BLaER1 treated with 17β-estradiol and CSF1 and Interleukin-3, amounts not matched to agents 10 nM and 100 nM (cell line): ENCODE measurements around the gene CFAP20DC.

Experiments used
- H3K27ac ChIP-seq, 11 experiments: shearing (Covaris generic); formaldehyde crosslinking; 2 replicates each; pipeline ENCODE4 v1.8.1; 2022
- H3K27me3 ChIP-seq, 11 experiments: shearing (Covaris generic); formaldehyde crosslinking; 2 replicates each; pipeline ENCODE4 v1.8.1; 2022
- H3K36me3 ChIP-seq, 11 experiments: shearing (Covaris generic); formaldehyde crosslinking; 2 replicates each; pipeline ENCODE4 v1.8.1; 2022
- H3K4me1 ChIP-seq, 10 experiments: shearing (Covaris generic); formaldehyde crosslinking; 2 replicates each; pipeline ENCODE4 v1.8.1; 2022
- H3K4me2 ChIP-seq, 11 experiments: shearing (Covaris generic); formaldehyde crosslinking; 2 replicates each; pipeline ENCODE4 v1.8.1; 2022
- H3K4me3 ChIP-seq, 10 experiments: shearing (Covaris generic); formaldehyde crosslinking; 2 replicates each; pipeline ENCODE4 v1.8.1; 2022
- H3K9ac ChIP-seq, 11 experiments: shearing (Covaris generic); formaldehyde crosslinking; 2 replicates each; pipeline ENCODE4 v1.8.1; 2022
- H3K9me3 ChIP-seq, 11 experiments: shearing (Covaris generic); formaldehyde crosslinking; replicated peaks in 1 of 11; 2 replicates each; pipeline ENCODE4 v1.8.1; 2022
- H4K20me1 ChIP-seq, 11 experiments: shearing (Covaris generic); formaldehyde crosslinking; 2 replicates each; pipeline ENCODE4 v1.8.1; 2022
- Cebpa-rat ChIP-seq, 11 experiments: shearing (Covaris generic); IDR thresholded peaks; 2 replicates each; pipeline ENCODE4 v1.8.1; 2022

Gene CFAP20DC

DNA sequence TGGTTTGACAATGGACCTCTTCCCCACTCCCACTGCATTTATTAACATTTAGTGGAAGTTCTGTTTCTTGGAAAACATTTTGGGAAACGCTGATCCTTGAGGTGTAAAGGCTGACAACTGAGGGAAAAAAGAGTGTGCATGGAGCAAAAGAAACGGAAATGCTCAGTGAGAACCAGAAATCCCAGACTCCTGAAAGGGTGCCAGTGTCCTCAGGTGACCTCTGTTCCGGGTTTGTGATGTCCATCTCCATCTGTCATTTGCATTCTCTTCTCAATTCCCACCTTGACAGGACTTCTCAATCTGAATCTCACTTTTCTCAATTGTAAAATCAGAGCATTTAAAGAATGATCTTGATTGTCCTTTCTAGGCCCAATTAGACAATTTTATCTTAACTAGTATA, 312.2 kb downstream of the CFAP20DC start:
- H4K20me1 ChIP-seq, result no peaks in the 10 kb centered on the region
- peaks cover 0 to 23% (median 0%) of the 10 kb centered on the region in 11 experiments; a peak in 8 of 22 replicates for H3K36me3 ChIP-seq
- peaks cover 6 to 35% (median 19%) of the 10 kb centered on the region in 11 experiments; a peak in 17 of 22 replicates for H3K9me3 ChIP-seq
- no peak overlapping the region for H3K9ac ChIP-seq
- H3K4me2 ChIP-seq, result no peak overlapping the region
- no peak overlapping the region for H3K4me3 ChIP-seq
- no peaks in the 10 kb centered on the region for H3K27me3 ChIP-seq
- no peak overlapping the region for H3K27ac ChIP-seq
- peaks cover 0 to 16% (median 0%) of the 10 kb centered on the region in 10 experiments; a peak in 5 of 20 replicates for H3K4me1 ChIP-seq
- no peak for TF ChIP-seq Cebpa-rat (IDR thresholded peaks at IDR 0.05)

DNA sequence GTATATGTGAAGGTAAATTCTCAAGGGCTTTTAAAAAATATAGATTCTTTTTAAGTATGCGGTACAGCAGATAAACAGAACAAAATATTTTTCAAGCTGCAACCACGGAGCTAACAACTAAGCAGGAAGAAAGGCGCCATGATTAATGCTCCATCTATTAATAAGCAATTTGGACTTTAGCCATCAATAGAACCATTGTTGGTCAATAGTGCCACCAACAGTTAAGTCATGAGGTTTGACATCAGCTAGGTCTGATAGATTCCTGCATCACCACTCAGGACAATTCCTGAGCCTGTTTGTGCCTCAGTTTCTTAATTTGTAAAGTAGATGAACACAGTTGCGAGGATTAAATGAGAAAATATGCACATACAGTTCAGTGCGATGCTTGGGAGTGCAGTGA, 318.2 kb downstream of the CFAP20DC start:
- no peaks in the 10 kb centered on the region for H3K27me3 ChIP-seq
- H3K9me3 ChIP-seq, result peaks cover 13 to 47% (median 29%) of the 10 kb centered on the region in 11 experiments; a peak in 20 of 22 replicates
- no peak for TF ChIP-seq Cebpa-rat (IDR thresholded peaks at IDR 0.05)
- peaks cover 0 to 6% (median 0%) of the 10 kb centered on the region in 10 experiments; a peak in 2 of 20 replicates for H3K4me1 ChIP-seq
- no peak overlapping the region for H3K27ac ChIP-seq
- no peak overlapping the region for H3K4me2 ChIP-seq
- peaks cover 0 to 23% (median 11%) of the 10 kb centered on the region in 11 experiments; a peak in 9 of 22 replicates for H3K36me3 ChIP-seq
- no peaks in the 10 kb centered on the region for H4K20me1 ChIP-seq
- H3K4me3 ChIP-seq, result no peak overlapping the region
- no peak overlapping the region for H3K9ac ChIP-seq

DNA sequence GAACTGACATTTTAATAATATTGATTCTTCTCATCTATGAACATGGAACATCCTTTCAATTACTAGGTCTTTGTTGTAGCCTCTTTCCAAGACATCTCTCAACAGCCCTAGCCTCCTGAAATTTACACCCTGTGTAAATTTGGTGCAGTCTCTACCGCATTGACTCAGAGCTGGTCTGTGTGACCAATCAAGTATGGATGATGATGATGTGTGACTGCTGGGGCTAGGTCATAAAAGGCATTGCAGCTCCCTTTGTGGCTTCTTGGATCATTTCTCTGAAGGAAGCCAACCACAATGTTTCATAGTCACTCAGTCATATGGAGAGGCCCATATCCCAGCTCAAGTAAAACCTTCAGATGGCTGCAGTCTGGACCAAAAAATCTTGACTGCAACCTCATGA, 321.1 kb downstream of the CFAP20DC start:
- Histone ChIP-seq H3K4me3 (no peak overlapping the region), H3K4me2 (no peak overlapping the region), H3K4me1 (no peaks in the 10 kb centered on the region), H3K9me3 (peaks cover 7 to 35% (median 25%) of the 10 kb centered on the region in 11 experiments; a peak in 18 of 22 replicates), H3K27me3 (no peaks in the 10 kb centered on the region), H3K27ac (no peak overlapping the region), H4K20me1 (no peaks in the 10 kb centered on the region), H3K9ac (no peak overlapping the region), H3K36me3 (peaks cover 0 to 25% (median 11%) of the 10 kb centered on the region in 11 experiments; a peak in 9 of 22 replicates)
- TF ChIP-seq Cebpa-rat (IDR thresholded peaks at IDR 0.05), result no peak

DNA sequence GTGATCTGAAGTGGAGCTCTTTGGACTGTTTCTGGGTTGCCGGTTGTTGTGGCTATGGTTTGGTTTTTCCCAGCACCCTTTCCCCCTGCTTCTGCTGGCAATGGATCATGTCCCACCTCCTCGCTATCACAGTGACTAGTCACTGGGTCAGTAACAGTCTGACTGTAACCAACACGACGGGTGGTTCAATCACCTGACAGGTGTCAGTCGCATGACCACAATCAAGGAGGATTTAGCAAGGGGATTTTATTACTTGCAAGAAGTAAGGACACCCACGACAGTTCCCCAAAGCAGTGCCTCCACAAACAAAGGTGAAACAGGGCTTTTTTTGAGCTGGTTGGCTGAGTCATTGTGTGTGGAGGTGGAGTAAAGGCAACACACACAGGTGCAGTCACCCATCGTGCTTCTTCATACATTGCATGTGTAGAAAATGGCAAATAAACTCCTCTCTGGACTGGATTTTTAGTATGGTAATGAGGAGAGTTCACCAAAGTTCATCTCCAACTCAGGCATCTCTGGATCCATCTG, 324.4 kb downstream of the CFAP20DC start:
- Histone ChIP-seq H4K20me1 (no peaks in the 10 kb centered on the region), H3K9me3 (peaks cover 7 to 35% (median 25%) of the 10 kb centered on the region in 11 experiments; a peak in 18 of 22 replicates), H3K4me2 (no peak overlapping the region), H3K27ac (no peak overlapping the region), H3K4me1 (no peaks in the 10 kb centered on the region), H3K4me3 (no peak overlapping the region), H3K27me3 (no peaks in the 10 kb centered on the region), H3K9ac (no peak overlapping the region), H3K36me3 (peaks cover 0 to 25% (median 10%) of the 10 kb centered on the region in 11 experiments; a peak in 9 of 22 replicates)
- TF ChIP-seq Cebpa-rat (IDR thresholded peaks at IDR 0.05), result no peak

DNA sequence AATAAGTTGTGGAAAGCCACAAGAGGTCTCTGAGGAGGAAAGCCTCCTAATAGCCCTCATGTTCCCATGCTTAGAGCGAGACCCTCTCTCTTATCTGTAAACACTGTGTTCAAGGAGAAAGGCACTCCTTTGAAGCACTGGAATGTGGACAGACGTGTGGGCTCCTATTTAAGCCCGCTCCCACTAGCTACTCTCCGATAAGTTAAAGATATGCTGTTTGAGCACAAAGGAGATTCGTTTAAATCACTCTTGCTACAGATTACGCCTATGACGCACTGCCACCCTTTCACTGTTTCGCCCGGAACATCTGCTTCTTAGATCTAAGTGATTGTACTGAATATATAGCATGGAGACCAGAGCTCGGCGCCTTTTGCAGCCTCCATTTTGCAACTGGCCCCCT, 325.5 kb downstream of the CFAP20DC start:
- H3K36me3 ChIP-seq, result peaks cover 0 to 21% (median 5%) of the 10 kb centered on the region in 11 experiments; a peak in 7 of 22 replicates
- no peak overlapping the region for H3K9ac ChIP-seq
- TF ChIP-seq Cebpa-rat (IDR thresholded peaks at IDR 0.05), result no peak
- no peaks in the 10 kb centered on the region for H4K20me1 ChIP-seq
- H3K9me3 ChIP-seq, result peaks cover 7 to 27% (median 20%) of the 10 kb centered on the region in 11 experiments; a peak in 17 of 22 replicates
- H3K4me2 ChIP-seq, result no peak overlapping the region
- no peaks in the 10 kb centered on the region for H3K27me3 ChIP-seq
- no peak overlapping the region for H3K4me3 ChIP-seq
- H3K27ac ChIP-seq, result no peak overlapping the region
- H3K4me1 ChIP-seq, result no peaks in the 10 kb centered on the region

DNA sequence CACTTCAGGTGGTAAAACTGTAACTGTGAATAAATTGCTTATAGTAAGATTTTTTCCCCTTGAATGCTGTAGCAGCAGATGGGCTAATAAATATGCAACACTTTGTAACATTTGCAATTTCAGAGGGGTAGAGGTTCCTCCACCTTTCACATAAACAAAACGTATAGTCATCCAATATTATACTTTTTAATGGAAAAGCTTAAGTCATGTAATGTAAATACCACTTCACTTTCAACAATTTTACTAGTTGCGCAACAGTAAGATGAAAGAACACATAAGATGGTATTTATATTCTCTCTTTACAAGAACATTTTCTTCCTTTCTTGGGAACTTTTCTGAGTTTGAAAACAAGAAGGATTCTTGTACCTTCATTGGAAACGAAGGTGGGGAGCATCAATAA, 326.7 kb downstream of the CFAP20DC start:
- Histone ChIP-seq H3K4me2 (no peak overlapping the region), H3K4me1 (no peaks in the 10 kb centered on the region), H3K36me3 (peaks cover 0 to 14% (median 0%) of the 10 kb centered on the region in 11 experiments; a peak in 5 of 22 replicates), H3K4me3 (no peak overlapping the region), H3K9ac (no peak overlapping the region), H4K20me1 (no peaks in the 10 kb centered on the region), H3K27ac (no peak overlapping the region), H3K27me3 (no peaks in the 10 kb centered on the region), H3K9me3 (peaks cover 7 to 19% (median 12%) of the 10 kb centered on the region in 11 experiments; a peak in 14 of 22 replicates)
- peak in 5 of 11 experiments; percentile 55 to 87 (median 77); a peak in 8 of 22 replicates for TF ChIP-seq Cebpa-rat (IDR thresholded peaks at IDR 0.05)

DNA sequence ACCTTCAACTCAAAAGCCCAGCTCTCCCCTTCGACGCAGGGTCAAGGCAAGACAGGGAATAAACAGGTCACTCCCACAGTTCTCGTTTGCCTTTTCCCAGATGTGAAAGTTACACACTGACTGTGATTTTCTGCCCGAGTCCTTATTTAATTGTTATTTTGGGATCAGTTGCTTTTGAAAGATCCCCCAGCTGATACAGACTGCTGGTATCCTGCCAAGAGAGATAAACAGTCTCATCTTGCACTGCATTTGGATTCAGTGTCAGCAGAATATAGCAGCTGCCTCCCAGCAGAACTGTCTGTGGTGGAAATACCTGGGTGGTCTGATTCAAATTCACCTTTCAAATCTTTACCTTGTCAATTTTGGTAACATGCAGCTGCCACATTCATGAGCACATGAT, 327.3 kb downstream of the CFAP20DC start:
- Histone ChIP-seq H3K4me2 (no peak overlapping the region), H4K20me1 (no peaks in the 10 kb centered on the region), H3K27me3 (no peaks in the 10 kb centered on the region), H3K27ac (no peak overlapping the region), H3K9ac (no peak overlapping the region), H3K4me3 (no peak overlapping the region), H3K36me3 (peaks cover 0 to 8% (median 0%) of the 10 kb centered on the region in 11 experiments; a peak in 5 of 22 replicates), H3K4me1 (no peaks in the 10 kb centered on the region), H3K9me3 (peaks cover 2 to 13% (median 6%) of the 10 kb centered on the region in 11 experiments; a peak in 12 of 22 replicates)
- TF ChIP-seq Cebpa-rat (IDR thresholded peaks at IDR 0.05), result no peak

DNA sequence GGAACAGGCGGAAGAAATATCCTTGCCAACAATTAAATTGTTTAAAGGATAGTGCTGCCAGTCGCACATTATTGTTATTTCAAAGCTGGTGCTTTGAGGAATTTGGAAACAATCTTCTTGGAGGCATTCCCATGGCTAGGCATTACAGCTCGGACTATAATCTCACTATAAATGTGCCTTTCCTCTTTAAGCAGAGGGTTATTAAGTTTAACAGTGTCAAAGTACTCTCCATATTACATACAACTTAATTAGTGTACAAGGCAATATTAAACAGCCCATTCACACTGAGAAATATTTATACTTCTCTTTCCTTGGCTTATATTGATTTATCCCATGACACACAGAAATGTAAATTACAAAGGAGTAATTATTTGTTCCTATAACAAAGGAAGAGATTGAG, 329.3 kb downstream of the CFAP20DC start:
- H3K27me3 ChIP-seq, result no peaks in the 10 kb centered on the region
- H3K4me2 ChIP-seq, result no peak overlapping the region
- peaks cover 4 to 17% (median 12%) of the 10 kb centered on the region in 11 experiments; a peak in 19 of 22 replicates for H3K9me3 ChIP-seq
- no peak for TF ChIP-seq Cebpa-rat (IDR thresholded peaks at IDR 0.05)
- H3K4me1 ChIP-seq, result no peaks in the 10 kb centered on the region
- no peak overlapping the region for H3K27ac ChIP-seq
- H4K20me1 ChIP-seq, result no peaks in the 10 kb centered on the region
- no peak overlapping the region for H3K9ac ChIP-seq
- no peaks in the 10 kb centered on the region for H3K36me3 ChIP-seq
- H3K4me3 ChIP-seq, result no peak overlapping the region

DNA sequence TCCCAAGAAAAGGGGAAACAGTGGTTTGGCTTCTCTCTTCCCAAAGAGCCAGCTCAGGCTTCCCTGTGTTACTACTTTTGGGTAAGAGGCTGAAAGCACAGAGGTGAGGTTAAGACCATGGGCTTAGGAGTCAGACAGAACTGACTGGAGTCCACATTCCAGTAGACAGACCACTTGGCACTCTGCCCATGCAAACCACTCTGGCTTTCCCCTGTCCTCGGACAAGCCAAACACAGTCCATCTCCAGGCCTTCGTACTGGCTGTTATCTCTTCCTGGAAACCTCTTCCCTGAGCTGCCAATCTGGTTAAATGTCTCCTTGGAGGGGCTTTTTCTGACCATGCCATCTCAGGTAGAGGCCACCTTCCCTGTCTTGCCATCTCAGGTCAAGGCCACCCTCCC, 330.1 kb downstream of the CFAP20DC start:
- no peaks in the 10 kb centered on the region for H3K4me1 ChIP-seq
- H3K4me3 ChIP-seq, result no peak overlapping the region
- no peak for TF ChIP-seq Cebpa-rat (IDR thresholded peaks at IDR 0.05)
- H3K27me3 ChIP-seq, result no peaks in the 10 kb centered on the region
- no peak overlapping the region for H3K4me2 ChIP-seq
- H3K27ac ChIP-seq, result no peak overlapping the region
- no peaks in the 10 kb centered on the region for H4K20me1 ChIP-seq
- no peak overlapping the region for H3K9ac ChIP-seq
- peaks cover 13 to 25% (median 20%) of the 10 kb centered on the region in 11 experiments; a peak in 20 of 22 replicates for H3K9me3 ChIP-seq
- H3K36me3 ChIP-seq, result no peaks in the 10 kb centered on the region
